Measurements from ENCODE around the gene RGS6.

Gene RGS6

GRCh38 chr14:72182708-72183432, 250.6 kb downstream of the RGS6 start:
- no peak for DNase-seq (ENCODE audit: extremely low read depth, insufficient read length)
- H3K4me3 ChIP-seq (replicated peaks; ENCODE audit: low read depth, low read length), result no peak overlapping the region
- H3K36me3 ChIP-seq (ENCODE audit: control insufficient read depth, insufficient read depth, low read length), result no peaks in the 10 kb centered on the region
- H3K27me3 ChIP-seq (replicated peaks; ENCODE audit: control insufficient read depth, insufficient read depth, low read length), result no peaks in the 10 kb centered on the region
- TF ChIP-seq CTCF (IDR thresholded peaks at IDR 0.05; ENCODE audit: insufficient read depth, low read length, poor library complexity, severe bottlenecking), result no peak

- Histone ChIP-seq H3K36me3 (ENCODE audit: control insufficient read depth, insufficient read depth, low read length) (no peaks in the 10 kb centered on the region), H3K4me3 (replicated peaks; ENCODE audit: low read depth, low read length) (no peak overlapping the region), H3K27me3 (replicated peaks; ENCODE audit: control insufficient read depth, insufficient read depth, low read length) (no peaks in the 10 kb centered on the region)
- DNase-seq (ENCODE audit: extremely low read depth, insufficient read length), result no peak
- no peak for TF ChIP-seq CTCF (IDR thresholded peaks at IDR 0.05; ENCODE audit: insufficient read depth, low read length, poor library complexity, severe bottlenecking)
These were observed 251.4 kb downstream of the RGS6 start for GRCh38 chr14:72183631-72184030.

GRCh38 chr14:72186523-72186922, 254.3 kb downstream of the RGS6 start:
- DNase-seq (ENCODE audit: extremely low read depth, insufficient read length), result no peak
- no peak for TF ChIP-seq CTCF (IDR thresholded peaks at IDR 0.05; ENCODE audit: insufficient read depth, low read length, poor library complexity, severe bottlenecking)
- no peaks in the 10 kb centered on the region for H3K36me3 ChIP-seq (ENCODE audit: control insufficient read depth, insufficient read depth, low read length)
- H3K27me3 ChIP-seq (replicated peaks; ENCODE audit: control insufficient read depth, insufficient read depth, low read length), result no peaks in the 10 kb centered on the region
- H3K4me3 ChIP-seq (replicated peaks; ENCODE audit: low read depth, low read length), result no peak overlapping the region

GRCh38 chr14:72196237-72197015, 264.2 kb downstream of the RGS6 start:
- Histone ChIP-seq H3K4me3 (replicated peaks; ENCODE audit: low read depth, low read length) (no peak overlapping the region), H3K36me3 (ENCODE audit: control insufficient read depth, insufficient read depth, low read length) (no peaks in the 10 kb centered on the region), H3K27me3 (replicated peaks; ENCODE audit: control insufficient read depth, insufficient read depth, low read length) (no peaks in the 10 kb centered on the region)
- DNase-seq (ENCODE audit: extremely low read depth, insufficient read length), result no peak
- TF ChIP-seq CTCF (IDR thresholded peaks at IDR 0.05; ENCODE audit: insufficient read depth, low read length, poor library complexity, severe bottlenecking), result no peak

GRCh38 chr14:72201645-72202044, 269.4 kb downstream of the RGS6 start:
- H3K4me3 ChIP-seq (replicated peaks; ENCODE audit: low read depth, low read length), result no peak overlapping the region
- H3K36me3 ChIP-seq (ENCODE audit: control insufficient read depth, insufficient read depth, low read length), result no peaks in the 10 kb centered on the region
- no peak for TF ChIP-seq CTCF (IDR thresholded peaks at IDR 0.05; ENCODE audit: insufficient read depth, low read length, poor library complexity, severe bottlenecking)
- H3K27me3 ChIP-seq (replicated peaks; ENCODE audit: control insufficient read depth, insufficient read depth, low read length), result no peaks in the 10 kb centered on the region
- DNase-seq (ENCODE audit: extremely low read depth, insufficient read length), result no peak
